Activated naive CD4-positive, alpha-beta T cell treated with anti-CD3 and anti-CD28 coated beads for 36 hours (primary cell): ENCODE data around the gene DLGAP1. TPM values are rescaled to one million over a fixed set of nuclear protein-coding genes. Genes with fewer than 3 reads are reported as not detected.
"Not testable (repeated sequence)": the region's sequence is repeated elsewhere in the genome, so short reads cannot be mapped to it uniquely, and the experiment has no call there.

Source experiments
- CTCF ChIA-PET: fragments of 350-600 bp; sonication (Branson Sonifier 250); formaldehyde crosslinking; loops from one replicate; lab custom pipeline; 2021; ENCODE audit warnings: antibody characterized with exemption; lab: Charles Lee
- DNase-seq: peaks from one replicate; pipeline ENCODE4 v3.0.0-alpha.2; 2020
- H3K27ac Mint-ChIP-seq: one replicate; pipeline ENCODE4 v1.8.0; 2021; ENCODE audit warnings: mild to moderate bottlenecking, mixed read lengths
- H3K27me3 Mint-ChIP-seq: one replicate; pipeline ENCODE4 v1.8.0; 2021; ENCODE audit warnings: low read depth, mixed read lengths
- H3K36me3 Mint-ChIP-seq: one replicate; pipeline ENCODE4 v1.8.0; 2021; ENCODE audit warnings: low read depth, mixed read lengths
- H3K4me1 Mint-ChIP-seq: one replicate; pipeline ENCODE4 v1.8.0; 2021; ENCODE audit warnings: low read depth, mixed read lengths
- H3K4me3 Mint-ChIP-seq: one replicate; pipeline ENCODE4 v1.8.0; 2021; ENCODE audit warnings: mild to moderate bottlenecking, moderate library complexity, mixed read lengths
- H3K9me3 Mint-ChIP-seq: one replicate; pipeline ENCODE4 v1.8.0; 2021; ENCODE audit warnings: mixed read lengths
- intact Hi-C: fragments of 100-400 bp; cut with micrococcal nuclease; formaldehyde crosslinking; loops from one replicate; pipeline ENCODE4 v1.15.1; 2023
- total RNA-seq, 2 experiments: library from RNA; stranded (reverse); gene quantifications; one replicate each; pipeline ENCODE4 v1.2.3, GENCODE V29; 2021

Gene DLGAP1
- total RNA-seq, 2 experiments from 2014 or later = not detected

DNA sequence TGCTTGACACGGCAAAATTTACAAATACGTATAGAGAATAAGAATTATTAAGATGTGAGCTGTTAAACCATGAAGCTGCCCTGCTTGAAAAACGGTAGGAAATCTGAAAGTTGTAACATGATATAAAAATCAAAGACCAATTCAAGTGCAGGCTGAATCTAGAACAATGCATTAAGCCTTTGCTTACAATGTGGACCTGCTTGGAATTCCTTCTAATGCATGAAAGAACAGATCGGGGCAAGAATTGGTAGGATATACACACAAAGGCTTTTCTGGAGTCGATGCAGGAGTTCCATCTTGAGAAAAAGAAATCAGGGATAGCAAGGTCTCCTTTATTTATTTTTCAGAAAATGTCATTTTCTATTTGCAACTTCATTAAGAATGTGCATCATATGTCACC is 136.8 kb downstream of the DLGAP1 start:
- CTCF ChIA-PET = no interaction called here
- intact Hi-C loops = no loop called here
- H3K4me1 Mint-ChIP-seq = no peaks in the 10 kb centered on the region
- no peaks in the 10 kb centered on the region for H3K36me3 Mint-ChIP-seq
- no peak for DNase-seq
- no peak overlapping the region for H3K27ac Mint-ChIP-seq
- no peaks in the 10 kb centered on the region for H3K27me3 Mint-ChIP-seq
- no peak overlapping the region for H3K4me3 Mint-ChIP-seq
- no peaks in the 10 kb centered on the region for H3K9me3 Mint-ChIP-seq

DNA sequence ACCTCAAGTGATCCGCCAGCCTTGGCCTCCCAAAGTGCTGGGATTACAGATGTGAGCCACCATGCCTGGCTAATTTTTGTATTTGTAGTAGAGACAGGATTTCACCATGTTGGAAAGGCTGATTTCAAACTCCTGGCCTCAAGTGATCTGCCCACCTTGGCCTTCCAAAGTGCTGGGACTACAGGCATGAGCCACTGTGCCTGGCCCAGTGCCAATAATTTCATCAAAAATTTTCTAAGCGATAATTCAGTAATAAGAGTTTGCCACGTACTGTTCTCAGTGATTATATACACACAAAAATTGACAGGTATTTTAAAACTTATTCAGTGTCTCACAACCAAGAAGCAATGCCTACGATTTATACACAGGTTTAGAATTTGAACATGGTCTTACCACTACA is 143.2 kb downstream of the DLGAP1 start:
- intact Hi-C loops, H3K4me3 Mint-ChIP-seq, H3K27ac Mint-ChIP-seq, H3K36me3 Mint-ChIP-seq, CTCF ChIA-PET, DNase-seq, H3K4me1 Mint-ChIP-seq, H3K9me3 Mint-ChIP-seq, H3K27me3 Mint-ChIP-seq: not testable (repeated sequence)

DNA sequence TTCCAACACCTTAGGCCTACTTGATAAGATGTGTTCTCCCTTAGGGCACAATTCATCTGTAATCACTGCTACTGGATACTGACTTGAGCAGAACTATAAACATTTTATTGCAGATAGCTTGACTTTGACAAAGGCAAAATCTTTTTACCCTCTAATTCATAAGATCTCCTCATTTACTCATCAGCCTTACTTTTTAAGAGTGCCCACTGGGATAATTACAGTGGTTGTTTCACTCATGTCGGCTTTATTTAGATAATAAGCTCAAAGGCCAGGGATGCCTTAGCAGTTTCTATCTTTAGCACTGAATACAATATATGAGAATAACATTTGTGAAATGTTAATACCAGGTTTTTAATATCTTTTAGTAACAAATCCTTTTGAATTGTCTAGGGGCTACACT is 144.0 kb downstream of the DLGAP1 start:
- no peak overlapping the region for H3K4me3 Mint-ChIP-seq
- no peaks in the 10 kb centered on the region for H3K9me3 Mint-ChIP-seq
- CTCF ChIA-PET = no interaction called here
- DNase-seq = no peak
- no peaks in the 10 kb centered on the region for H3K36me3 Mint-ChIP-seq
- no peak overlapping the region for H3K27ac Mint-ChIP-seq
- intact Hi-C loops = no loop called here
- no peaks in the 10 kb centered on the region for H3K27me3 Mint-ChIP-seq
- no peaks in the 10 kb centered on the region for H3K4me1 Mint-ChIP-seq

DNA sequence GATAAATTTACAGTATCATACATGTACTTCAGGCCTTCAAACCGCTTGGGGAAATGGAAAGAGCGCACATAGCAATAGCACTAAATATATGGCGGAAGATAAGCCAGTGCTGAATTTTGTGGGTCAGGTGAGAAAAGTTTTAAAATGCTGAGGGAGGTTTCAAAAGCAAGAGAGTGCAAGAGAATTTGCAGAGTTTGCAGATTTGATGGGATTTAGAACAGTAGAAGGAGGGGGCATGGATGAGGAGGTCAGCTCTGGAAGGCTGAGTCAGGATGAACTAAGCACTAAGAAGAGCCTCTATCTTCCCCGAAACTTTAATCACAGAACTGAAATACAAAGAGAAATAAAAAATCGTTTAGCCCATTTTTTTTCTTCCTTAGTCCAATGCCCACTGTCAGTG is 145.9 kb downstream of the DLGAP1 start:
- Mint-ChIP-seq H3K27me3 (no peaks in the 10 kb centered on the region), H3K27ac (no peak overlapping the region), H3K4me3 (no peak overlapping the region), H3K36me3 (no peaks in the 10 kb centered on the region), H3K9me3 (no peaks in the 10 kb centered on the region), H3K4me1 (no peaks in the 10 kb centered on the region)
- intact Hi-C loops = no loop called here
- CTCF ChIA-PET = no interaction called here
- DNase-seq = no peak

DNA sequence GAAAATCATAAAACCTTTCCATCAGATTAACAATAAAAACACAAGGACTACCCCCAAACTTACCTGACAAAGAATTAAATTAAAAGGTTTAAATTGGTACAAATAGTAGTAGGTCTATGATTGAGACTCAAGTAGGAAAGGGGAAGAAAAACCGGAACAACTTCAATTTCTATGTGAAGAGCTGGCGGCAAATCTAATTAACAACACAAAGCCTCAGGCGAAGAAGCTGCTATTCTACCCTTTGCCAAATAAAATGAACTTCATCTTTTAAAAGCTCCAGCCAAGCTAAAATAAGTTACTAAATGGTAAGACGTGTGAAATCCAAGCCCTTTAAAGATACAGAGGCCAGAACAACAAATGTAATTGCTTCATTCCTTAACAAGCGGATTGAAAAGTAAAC is 146.5 kb downstream of the DLGAP1 start:
- no peak overlapping the region for H3K27ac Mint-ChIP-seq
- no peak for DNase-seq
- no peaks in the 10 kb centered on the region for H3K9me3 Mint-ChIP-seq
- intact Hi-C loops = no loop called here
- H3K36me3 Mint-ChIP-seq = no peaks in the 10 kb centered on the region
- no peaks in the 10 kb centered on the region for H3K4me1 Mint-ChIP-seq
- no peak overlapping the region for H3K4me3 Mint-ChIP-seq
- no peaks in the 10 kb centered on the region for H3K27me3 Mint-ChIP-seq
- CTCF ChIA-PET = no interaction called here

DNA sequence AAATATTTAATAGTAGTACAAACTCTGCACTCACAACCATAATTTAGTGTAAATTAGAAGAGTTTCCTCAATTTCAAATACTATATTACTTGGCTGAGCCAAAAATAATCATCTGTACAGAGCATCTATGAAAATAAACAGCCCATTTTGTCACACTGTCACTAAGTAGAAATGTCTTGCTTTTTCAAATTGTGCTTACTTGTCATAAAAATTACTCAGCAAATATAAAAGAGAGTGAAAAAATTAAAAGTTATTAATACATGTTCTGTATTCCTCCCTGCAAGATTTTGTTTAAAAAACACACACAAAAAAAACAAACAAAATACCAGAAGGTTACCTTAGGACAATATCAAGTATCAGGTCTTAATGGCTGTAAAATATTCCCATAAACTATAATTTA is 155.7 kb downstream of the DLGAP1 start:
- Mint-ChIP-seq H3K9me3 (peaks cover 7% of the 10 kb centered on the region), H3K36me3 (no peaks in the 10 kb centered on the region), H3K27me3 (no peaks in the 10 kb centered on the region), H3K27ac (no peak overlapping the region), H3K4me1 (no peaks in the 10 kb centered on the region), H3K4me3 (no peak overlapping the region)
- DNase-seq = no peak
- CTCF ChIA-PET = no interaction called here
- intact Hi-C loops = no loop called here

DNA sequence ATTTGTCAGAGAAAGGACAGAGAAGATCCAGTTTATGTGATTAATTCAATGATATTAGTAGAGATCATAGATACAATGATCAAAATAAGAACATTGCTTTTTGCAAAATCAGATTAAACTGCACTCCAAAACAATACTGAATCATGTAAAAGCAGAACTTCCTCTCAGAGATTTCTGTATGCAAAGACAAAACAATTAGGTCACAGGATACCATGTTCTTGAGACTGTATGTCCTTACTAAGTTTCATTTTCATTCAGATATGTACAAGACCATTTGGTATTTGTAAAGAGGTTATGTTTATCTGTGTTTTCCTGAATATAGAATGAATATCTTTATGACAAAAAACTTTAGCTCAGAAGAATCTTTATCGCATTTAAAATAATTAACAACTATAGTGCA is 161.8 kb downstream of the DLGAP1 start:
- no peak overlapping the region for H3K4me3 Mint-ChIP-seq
- intact Hi-C loops = no loop called here
- no peaks in the 10 kb centered on the region for H3K36me3 Mint-ChIP-seq
- no peaks in the 10 kb centered on the region for H3K4me1 Mint-ChIP-seq
- no peak overlapping the region for H3K27ac Mint-ChIP-seq
- no peaks in the 10 kb centered on the region for H3K27me3 Mint-ChIP-seq
- CTCF ChIA-PET = no interaction called here
- no peak for DNase-seq
- peaks cover 2% of the 10 kb centered on the region for H3K9me3 Mint-ChIP-seq

DNA sequence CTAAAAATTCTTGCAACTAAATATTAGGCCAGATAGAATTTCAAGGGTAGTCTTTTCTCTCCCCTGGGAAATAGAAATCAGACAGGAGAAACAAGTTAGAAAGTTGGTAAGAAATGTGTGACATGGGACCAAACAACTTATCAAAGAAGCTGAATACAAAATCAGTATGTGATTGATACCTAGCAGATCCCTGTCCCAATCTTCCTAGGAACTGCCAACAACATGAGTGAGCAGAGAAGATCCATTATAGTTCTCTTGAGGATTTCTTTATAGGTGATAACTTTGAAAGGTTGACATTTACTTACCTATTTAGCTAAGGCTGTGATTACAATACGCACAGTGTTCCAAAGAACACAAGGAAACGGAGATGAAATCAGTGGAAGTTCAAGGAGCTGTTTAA is 162.4 kb downstream of the DLGAP1 start:
- Mint-ChIP-seq H3K27ac (no peak overlapping the region), H3K9me3 (no peaks in the 10 kb centered on the region), H3K4me1 (no peaks in the 10 kb centered on the region), H3K36me3 (no peaks in the 10 kb centered on the region), H3K27me3 (no peaks in the 10 kb centered on the region), H3K4me3 (no peak overlapping the region)
- intact Hi-C loops = no loop called here
- CTCF ChIA-PET = no interaction called here
- DNase-seq = no peak

DNA sequence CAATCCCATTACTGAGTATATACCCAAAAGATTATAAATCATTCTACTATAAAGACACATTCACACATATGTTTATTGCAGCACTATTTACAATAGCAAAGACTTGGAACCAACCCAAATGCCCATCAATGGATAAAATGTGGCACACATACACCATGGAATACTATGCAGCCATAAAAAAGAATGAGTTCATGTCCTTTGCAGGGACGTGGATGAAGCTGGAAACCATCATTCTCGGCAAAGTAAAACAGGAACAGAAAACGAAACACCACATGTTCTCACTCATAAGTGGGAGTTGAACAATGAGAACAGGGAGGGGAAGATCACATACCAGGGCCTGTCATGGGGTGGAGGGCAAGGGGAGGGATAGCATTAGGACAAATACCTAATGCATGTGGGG is 167.8 kb downstream of the DLGAP1 start:
- H3K27me3 Mint-ChIP-seq, H3K4me1 Mint-ChIP-seq, H3K27ac Mint-ChIP-seq, H3K36me3 Mint-ChIP-seq, DNase-seq, H3K9me3 Mint-ChIP-seq, intact Hi-C loops, CTCF ChIA-PET, H3K4me3 Mint-ChIP-seq: not testable (repeated sequence)

DNA sequence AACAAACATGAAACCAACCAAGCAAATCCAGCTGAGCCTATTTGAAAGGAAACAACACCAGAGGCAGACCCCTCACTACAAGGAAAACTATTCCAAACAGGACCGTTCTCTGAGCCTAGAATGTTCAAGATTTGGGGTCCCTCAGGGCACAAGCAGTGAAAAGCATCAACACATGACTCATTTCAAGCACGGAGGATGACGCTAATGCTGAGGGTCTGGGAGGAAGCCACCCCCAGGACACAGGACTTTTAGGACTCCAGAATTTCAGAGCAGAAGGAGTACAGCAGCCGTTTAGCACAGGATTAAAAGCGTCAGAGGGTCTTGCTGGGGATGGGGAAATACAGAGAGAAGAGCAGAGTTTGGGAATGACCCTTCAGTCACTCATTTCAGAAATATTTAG is 168.9 kb downstream of the DLGAP1 start:
- DNase-seq = no peak
- no peaks in the 10 kb centered on the region for H3K4me1 Mint-ChIP-seq
- peaks cover 2% of the 10 kb centered on the region for H3K9me3 Mint-ChIP-seq
- H3K27me3 Mint-ChIP-seq = no peaks in the 10 kb centered on the region
- H3K27ac Mint-ChIP-seq = no peak overlapping the region
- intact Hi-C loops = no loop called here
- CTCF ChIA-PET = no interaction called here
- H3K36me3 Mint-ChIP-seq = no peaks in the 10 kb centered on the region
- H3K4me3 Mint-ChIP-seq = no peak overlapping the region

DNA sequence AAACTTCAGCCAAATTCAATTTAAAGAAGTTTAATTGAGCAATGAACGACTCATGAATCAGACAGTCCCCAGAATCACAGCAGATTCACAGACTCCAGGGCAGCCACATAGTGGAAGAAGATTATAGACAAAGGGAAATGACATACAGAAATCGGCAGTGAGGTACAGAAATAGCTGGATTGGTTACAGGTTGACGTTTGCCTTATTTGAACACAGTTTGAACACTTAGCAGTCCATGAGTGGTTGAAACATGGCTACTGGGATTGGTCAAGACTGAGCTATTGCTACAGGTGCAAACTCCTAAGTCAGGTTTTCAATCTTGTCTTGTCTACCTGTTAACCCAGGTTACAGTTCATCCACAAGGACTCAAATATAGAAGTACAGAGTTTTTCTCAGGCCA is 169.6 kb downstream of the DLGAP1 start:
- CTCF ChIA-PET = no interaction called here
- Mint-ChIP-seq H3K27me3 (no peaks in the 10 kb centered on the region), H3K9me3 (peaks cover 2% of the 10 kb centered on the region), H3K36me3 (no peaks in the 10 kb centered on the region), H3K27ac (no peak overlapping the region), H3K4me1 (no peaks in the 10 kb centered on the region), H3K4me3 (no peak overlapping the region)
- DNase-seq = no peak
- intact Hi-C loops = no loop called here

DNA sequence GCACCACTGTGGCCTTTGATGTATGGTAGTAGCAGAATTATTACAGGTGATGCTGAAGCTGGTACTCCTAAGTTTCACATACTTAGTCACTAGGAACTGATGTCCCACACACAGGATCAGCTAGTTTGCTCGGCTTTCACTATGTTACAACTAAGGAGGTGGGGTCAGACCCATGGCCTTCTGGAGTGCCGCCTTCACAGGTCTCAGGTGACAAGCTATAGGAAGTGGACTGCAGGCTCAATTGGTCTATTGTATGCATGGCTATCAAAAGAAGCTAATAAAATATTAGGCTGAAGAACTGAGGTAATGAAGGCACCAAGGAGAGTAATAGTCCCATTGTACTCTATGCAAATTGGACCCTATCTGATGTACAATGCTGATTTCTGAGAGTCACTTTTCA is 170.6 kb downstream of the DLGAP1 start:
- H3K4me3 Mint-ChIP-seq = no peak overlapping the region
- no peak overlapping the region for H3K27ac Mint-ChIP-seq
- peaks cover 2% of the 10 kb centered on the region for H3K9me3 Mint-ChIP-seq
- H3K36me3 Mint-ChIP-seq = no peaks in the 10 kb centered on the region
- no peaks in the 10 kb centered on the region for H3K4me1 Mint-ChIP-seq
- CTCF ChIA-PET = no interaction called here
- H3K27me3 Mint-ChIP-seq = no peaks in the 10 kb centered on the region
- intact Hi-C loops = no loop called here
- DNase-seq = no peak

DNA sequence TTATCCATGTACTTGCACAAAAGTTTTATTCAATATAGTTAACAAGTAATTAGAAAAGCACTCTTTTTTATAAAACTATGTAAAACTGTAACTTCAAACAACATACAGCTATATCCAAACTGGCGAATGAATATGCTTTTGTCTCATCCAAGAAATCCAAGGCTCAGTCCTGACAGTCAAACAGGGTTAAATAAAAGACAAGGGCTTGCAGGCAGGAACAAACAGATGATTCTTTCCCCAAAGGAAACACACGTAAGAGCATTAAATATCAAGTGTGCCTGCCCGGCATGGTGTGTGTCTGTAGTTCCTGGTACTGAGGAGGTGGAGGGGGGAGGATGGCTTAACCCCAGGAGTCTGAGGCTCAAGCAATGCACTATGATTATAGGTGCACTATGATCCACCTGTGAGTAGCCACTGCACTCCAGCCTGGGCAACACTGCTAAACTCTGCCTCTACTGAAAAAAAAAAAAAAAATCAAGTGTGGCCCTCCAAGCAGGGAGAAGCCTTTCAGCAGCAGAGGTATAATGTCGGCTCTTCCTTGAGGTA is 171.3 kb downstream of the DLGAP1 start:
- H3K9me3 Mint-ChIP-seq = peaks cover 2% of the 10 kb centered on the region
- no peaks in the 10 kb centered on the region for H3K4me1 Mint-ChIP-seq
- H3K36me3 Mint-ChIP-seq = no peaks in the 10 kb centered on the region
- H3K27ac Mint-ChIP-seq = no peak overlapping the region
- no peaks in the 10 kb centered on the region for H3K27me3 Mint-ChIP-seq
- intact Hi-C loops = no loop called here
- no peak overlapping the region for H3K4me3 Mint-ChIP-seq
- CTCF ChIA-PET = no interaction called here
- no peak for DNase-seq

DNA sequence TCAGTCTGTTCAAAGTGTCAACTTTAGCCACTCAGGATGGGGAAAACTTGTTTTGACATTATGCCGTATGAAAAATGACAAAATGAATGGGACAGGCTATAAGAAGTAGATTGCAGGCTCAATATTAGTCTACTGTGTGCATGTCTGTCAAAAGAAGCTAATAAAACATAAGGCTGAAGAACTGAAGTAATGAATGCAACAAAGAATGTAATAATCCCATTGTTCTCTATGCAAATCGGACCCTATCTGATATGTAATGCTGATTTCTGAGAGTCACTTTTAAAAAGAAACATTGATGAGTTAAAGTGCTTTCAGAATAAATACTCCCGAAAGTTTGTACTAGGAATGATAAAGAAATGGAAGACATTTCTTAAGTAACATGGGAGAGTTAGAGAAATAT is 172.2 kb downstream of the DLGAP1 start:
- Mint-ChIP-seq H3K27me3 (no peaks in the 10 kb centered on the region), H3K36me3 (no peaks in the 10 kb centered on the region), H3K9me3 (peaks cover 2% of the 10 kb centered on the region), H3K4me1 (no peaks in the 10 kb centered on the region), H3K4me3 (no peak overlapping the region), H3K27ac (no peak overlapping the region)
- intact Hi-C loops = no loop called here
- CTCF ChIA-PET = no interaction called here
- DNase-seq = no peak
